Left lung (tissue), 10 donors: ENCODE results near the gene GRIK2. TPM values are rescaled to one million over a fixed set of nuclear protein-coding genes. Genes with fewer than 3 reads are reported as not detected.

Experiments used
- ATAC-seq: fragments of 200-7000 bp; cut with Tn5 transposase; one replicate; pipeline ENCODE4 v1.9.1; 2020; ENCODE audit warnings: moderate library complexity
- DNase-seq, 4 donors: peaks; one replicate each; pipeline ENCODE4 v3.0.0-alpha.2; 2013 to 2020
- H3K27ac ChIP-seq, 2 donors: fragments of 200-600 bp; sonication (generic) in 1 of 2; one replicate each; pipeline versions ENCODE4 v1.5.0 to v1.8.0; 2020 to 2021
- H3K27me3 ChIP-seq, 2 donors: fragments of 200-600 bp; sonication (generic) in 1 of 2; one replicate each; pipeline versions ENCODE4 v1.5.0 to v1.8.0; 2020 to 2021
- H3K36me3 ChIP-seq, 2 donors: fragments of 200-600 bp; sonication (generic) in 1 of 2; one replicate each; pipeline versions ENCODE4 v1.5.0 to v1.8.0; 2020 to 2021
- H3K4me1 ChIP-seq, 2 donors: fragments of 200-600 bp; one replicate each; pipeline ENCODE4 v1.8.0; 2021
- H3K4me3 ChIP-seq, 2 donors: fragments of 200-600 bp; sonication (generic) in 1 of 2; one replicate each; pipeline versions ENCODE4 v1.5.0 to v1.8.0; 2020 to 2021; ENCODE audit warnings: mild to moderate bottlenecking in 1 of 2
- H3K9me3 ChIP-seq, 2 donors: fragments of 200-600 bp; sonication (generic) in 1 of 2; one replicate each; pipeline versions ENCODE4 v1.5.0 to v1.8.0; 2020 to 2021
- CTCF ChIP-seq, 2 donors: fragments of 200-600 bp; sonication (generic) in 1 of 2; IDR thresholded peaks; one replicate each; pipeline versions ENCODE4 v1.5.0 to v1.8.0; 2021; ENCODE audit warnings: antibody characterized with exemption in 2 of 2
- intact Hi-C, 2 donors: fragments of 100-400 bp; cut with DNase I; formaldehyde crosslinking; loops; one replicate each; pipeline versions ENCODE4 v1.11.2 to v1.14.2; 2022
- polyA plus RNA-seq, 6 donors: library from polyadenylated mRNA; unstranded; fragments of 120-200 nt; gene quantifications; one replicate each; pipeline ENCODE4 v1.2.1, GENCODE V29; 2013; ENCODE audit not compliant: insufficient read length in 6 of 6
- total RNA-seq, 2 donors: library from RNA; stranded (reverse); fragmentation: NEBNext Ultra II Directional; extraction: Animal tissue kit (Norgen Biotek cat#: 25700); gene quantifications; one replicate each; pipeline ENCODE4 v1.2.1, GENCODE V29; 2021
- donor health status: DM: no; HTN: yes; CAD: no.
- donor health status: DM: no; HTN: no; CAD: no.

The GRIK2 gene
- total and polyA plus RNA-seq, 8 donors, result 0.24 to 0.98 (median 0.67) TPM

- no peak overlapping the region for H3K4me3 ChIP-seq
- no peak for DNase-seq
- no peaks in the 10 kb centered on the region for H3K27me3 ChIP-seq
- H3K27ac ChIP-seq, result no peak overlapping the region
- no peak for TF ChIP-seq CTCF (IDR thresholded peaks at IDR 0.05)
- no peak for ATAC-seq
- intact Hi-C loops, result no loop called here
- H3K4me1 ChIP-seq, result no peaks in the 10 kb centered on the region
- H3K9me3 ChIP-seq, result no peaks in the 10 kb centered on the region
- no peaks in the 10 kb centered on the region for H3K36me3 ChIP-seq
Observed at GRCh38 chr6:101490857-101491256, 97.3 kb downstream of the GRIK2 start.

GRCh38 chr6:101502818-101503217 is 109.3 kb downstream of the GRIK2 start:
- ATAC-seq (no peak), DNase-seq (no peak)
- no peak overlapping the region for H3K4me3 ChIP-seq
- H3K9me3 ChIP-seq, result peaks cover 0 to 2% of the 10 kb centered on the region in 2 donors
- H3K4me1 ChIP-seq, result no peaks in the 10 kb centered on the region
- H3K27me3 ChIP-seq, result no peaks in the 10 kb centered on the region
- no peak for TF ChIP-seq CTCF (IDR thresholded peaks at IDR 0.05)
- no peaks in the 10 kb centered on the region for H3K36me3 ChIP-seq
- intact Hi-C loops, result no loop called here
- no peak overlapping the region for H3K27ac ChIP-seq

GRCh38 chr6:101509536-101509935 is 116.0 kb downstream of the GRIK2 start:
- Histone ChIP-seq H3K36me3 (no peaks in the 10 kb centered on the region), H3K4me1 (no peaks in the 10 kb centered on the region), H3K9me3 (no peaks in the 10 kb centered on the region), H3K4me3 (no peak overlapping the region), H3K27ac (no peak overlapping the region), H3K27me3 (no peaks in the 10 kb centered on the region)
- DNase-seq (no peak), ATAC-seq (no peak)
- TF ChIP-seq CTCF (IDR thresholded peaks at IDR 0.05), result no peak
- intact Hi-C loops, result no loop called here

GRCh38 chr6:101513181-101513580 is 119.7 kb downstream of the GRIK2 start:
- no peak for DNase-seq
- Histone ChIP-seq H3K4me3 (no peak overlapping the region), H3K27me3 (no peaks in the 10 kb centered on the region), H3K9me3 (no peaks in the 10 kb centered on the region), H3K36me3 (no peaks in the 10 kb centered on the region), H3K4me1 (no peaks in the 10 kb centered on the region), H3K27ac (no peak overlapping the region)
- intact Hi-C loops, result no loop called here
- TF ChIP-seq CTCF (IDR thresholded peaks at IDR 0.05), result no peak
- ATAC-seq, result no peak

GRCh38 chr6:101516578-101516977 is 123.1 kb downstream of the GRIK2 start:
- no peak overlapping the region for H3K4me3 ChIP-seq
- H3K4me1 ChIP-seq, result no peaks in the 10 kb centered on the region
- ATAC-seq, result no peak
- no peaks in the 10 kb centered on the region for H3K27me3 ChIP-seq
- no peak for TF ChIP-seq CTCF (IDR thresholded peaks at IDR 0.05)
- no peaks in the 10 kb centered on the region for H3K9me3 ChIP-seq
- no peaks in the 10 kb centered on the region for H3K36me3 ChIP-seq
- H3K27ac ChIP-seq, result no peak overlapping the region
- no peak for DNase-seq
- intact Hi-C loops, result no loop called here
